Skeletal muscle tissue (tissue), 4 donors: ENCODE measurements around the gene MOG. TPM values are rescaled to one million over a fixed set of nuclear protein-coding genes. Genes with fewer than 3 reads are reported as not detected.

Experiments used
- H3K27ac ChIP-seq: one replicate; pipeline ENCODE4 v1.7.0; 2013; ENCODE audit warnings: mild to moderate bottlenecking, low read depth, low read length, inconsistent platforms
- H3K27me3 ChIP-seq, 3 donors: one replicate each; pipeline ENCODE4 v1.7.0; 2013; ENCODE audit warnings: low read length in 3 of 3; ENCODE audit not compliant: control insufficient read depth in 3 of 3, insufficient read depth in 3 of 3
- H3K36me3 ChIP-seq, 3 donors: one replicate each; pipeline ENCODE4 v1.7.0; 2013; ENCODE audit warnings: low read length in 3 of 3; ENCODE audit not compliant: control insufficient read depth in 3 of 3, insufficient read depth in 3 of 3
- H3K4me1 ChIP-seq, 3 donors: one replicate each; pipeline ENCODE4 v1.7.0; 2013; ENCODE audit warnings: low read length in 3 of 3, mild to moderate bottlenecking in 3 of 3; ENCODE audit not compliant: control insufficient read depth in 3 of 3, insufficient read depth in 3 of 3
- H3K4me3 ChIP-seq, 3 donors: one replicate each; pipeline ENCODE4 v1.7.0; 2013; ENCODE audit warnings: low read length in 3 of 3
- H3K9ac ChIP-seq, 3 donors: one replicate each; pipeline ENCODE4 v1.7.0; 2013; ENCODE audit warnings: low read length in 3 of 3, mild to moderate bottlenecking in 3 of 3, moderate library complexity in 2 of 3, low read depth in 1 of 3
- H3K9me3 ChIP-seq, 3 donors: one replicate each; pipeline ENCODE4 v1.7.0; 2013; ENCODE audit warnings: low read length in 3 of 3; ENCODE audit not compliant: control insufficient read depth in 3 of 3
- total RNA-seq: library from RNA; depleted of rRNA; stranded (reverse); fragments of >200 nt; gene quantifications from one replicate; pipeline ENCODE4 v1.2.3, GENCODE V29; 2014
- donor health status: Osteomylitis.

The MOG gene
- total RNA-seq: not detected

- H3K9ac ChIP-seq: no peak within 1 kb of the TSS
- H3K36me3 ChIP-seq: no peaks in the 10 kb centered on the region
- no peak within 1 kb of the TSS for H3K27ac ChIP-seq
Measured at GRCh38 chr6:29656798-29657197, at the start of gene MOG. Gene MOG (plus strand): TSS chr6:29657092. CDS start chr6:29657210, 118 bp downstream.

GRCh38 chr6:29608131-29608530, 48.8 kb upstream of the MOG start:
- Histone ChIP-seq H3K9me3 (no peaks in the 10 kb centered on the region), H3K36me3 (peaks cover 4 to 29% (median 9%) of the 10 kb centered on the region in 3 donors), H3K27me3 (peaks cover 0 to 4% (median 0%) of the 10 kb centered on the region in 3 donors), H3K27ac (no peak overlapping the region), H3K4me3 (no peak overlapping the region), H3K4me1 (no peaks in the 10 kb centered on the region), H3K9ac (no peak overlapping the region)

More at GRCh38 chr6:29656798-29657197, at the start of gene MOG:
- no peaks in the 10 kb centered on the region for H3K4me1 ChIP-seq
- peaks cover 2 to 9% (median 3%) of the 10 kb centered on the region in 3 donors for H3K27me3 ChIP-seq
- no peaks in the 10 kb centered on the region for H3K9me3 ChIP-seq
- no peak within 1 kb of the TSS for H3K4me3 ChIP-seq

- Histone ChIP-seq H3K36me3 (peaks cover 5 to 23% (median 6%) of the 10 kb centered on the region in 3 donors), H3K4me3 (no peak overlapping the region), H3K27me3 (no peaks in the 10 kb centered on the region), H3K9ac (no peak overlapping the region), H3K27ac (no peak overlapping the region), H3K9me3 (no peaks in the 10 kb centered on the region), H3K4me1 (no peaks in the 10 kb centered on the region)
Measured at GRCh38 chr6:29610540-29610939, 46.4 kb upstream of the MOG start.

DNA sequence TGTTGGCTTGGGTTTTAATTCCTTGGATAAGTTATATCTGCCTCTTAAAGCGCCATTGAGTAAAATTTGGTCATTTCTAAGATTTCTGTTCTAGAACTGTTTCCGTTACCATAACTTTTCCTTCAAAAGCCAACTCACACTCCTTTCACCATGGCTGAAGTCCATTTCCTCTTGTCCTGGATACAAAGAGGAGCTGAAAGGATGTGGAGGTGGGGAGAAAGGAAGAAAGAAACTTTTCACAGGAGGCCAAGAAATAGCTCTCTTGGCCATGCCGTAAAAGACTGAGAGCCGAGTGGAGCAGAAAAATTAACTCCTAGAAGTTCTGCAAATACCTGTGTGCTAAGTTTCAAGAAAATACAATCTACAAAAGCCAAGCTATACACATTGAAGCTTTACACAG, 45.5 kb upstream of the MOG start:
- H3K4me3 ChIP-seq: no peak overlapping the region
- no peak overlapping the region for H3K27ac ChIP-seq
- no peak overlapping the region for H3K9ac ChIP-seq
- peaks cover 3 to 19% (median 6%) of the 10 kb centered on the region in 3 donors for H3K36me3 ChIP-seq
- H3K4me1 ChIP-seq: no peaks in the 10 kb centered on the region
- no peaks in the 10 kb centered on the region for H3K9me3 ChIP-seq
- H3K27me3 ChIP-seq: no peaks in the 10 kb centered on the region

DNA sequence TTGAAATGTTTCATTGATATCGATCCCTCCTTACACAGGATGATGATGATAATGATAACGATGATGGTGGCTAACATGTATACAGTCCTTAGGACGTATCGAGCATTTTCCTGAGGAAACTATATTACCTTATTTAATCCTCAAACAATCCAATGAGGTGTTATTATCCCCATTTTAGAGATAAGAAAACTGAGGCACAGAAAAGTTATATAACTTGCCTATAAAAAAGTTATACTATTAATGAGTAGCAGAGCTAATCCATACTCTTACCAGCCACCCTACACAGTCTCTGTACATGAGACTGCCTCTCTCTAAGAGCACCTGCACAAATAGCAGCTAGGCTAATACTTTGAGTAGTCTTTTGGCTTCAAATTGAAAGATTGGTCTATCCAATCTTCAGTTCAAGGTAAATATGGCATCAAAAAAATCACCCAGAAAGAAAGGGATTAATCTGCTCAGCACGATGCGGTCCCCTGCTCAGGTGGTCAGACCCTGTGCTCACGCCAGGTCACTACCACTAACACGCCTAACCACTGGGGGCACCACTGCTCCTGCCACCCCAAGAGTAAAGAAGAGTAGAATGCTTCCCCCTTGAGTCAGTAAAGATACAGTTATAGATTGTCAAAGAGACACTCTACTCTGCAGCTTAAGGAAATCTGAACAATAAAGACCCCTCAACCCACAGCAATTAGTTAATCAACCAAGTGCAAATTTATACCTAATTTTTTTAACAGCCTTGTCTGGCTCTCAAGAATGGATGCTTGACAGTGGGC, 38.9 kb upstream of the MOG start:
- peaks cover 0 to 12% (median 2%) of the 10 kb centered on the region in 3 donors for H3K36me3 ChIP-seq
- H3K9ac ChIP-seq: no peak overlapping the region
- H3K27me3 ChIP-seq: no peaks in the 10 kb centered on the region
- H3K4me1 ChIP-seq: no peaks in the 10 kb centered on the region
- H3K4me3 ChIP-seq: no peak overlapping the region
- no peaks in the 10 kb centered on the region for H3K9me3 ChIP-seq
- no peak overlapping the region for H3K27ac ChIP-seq

DNA sequence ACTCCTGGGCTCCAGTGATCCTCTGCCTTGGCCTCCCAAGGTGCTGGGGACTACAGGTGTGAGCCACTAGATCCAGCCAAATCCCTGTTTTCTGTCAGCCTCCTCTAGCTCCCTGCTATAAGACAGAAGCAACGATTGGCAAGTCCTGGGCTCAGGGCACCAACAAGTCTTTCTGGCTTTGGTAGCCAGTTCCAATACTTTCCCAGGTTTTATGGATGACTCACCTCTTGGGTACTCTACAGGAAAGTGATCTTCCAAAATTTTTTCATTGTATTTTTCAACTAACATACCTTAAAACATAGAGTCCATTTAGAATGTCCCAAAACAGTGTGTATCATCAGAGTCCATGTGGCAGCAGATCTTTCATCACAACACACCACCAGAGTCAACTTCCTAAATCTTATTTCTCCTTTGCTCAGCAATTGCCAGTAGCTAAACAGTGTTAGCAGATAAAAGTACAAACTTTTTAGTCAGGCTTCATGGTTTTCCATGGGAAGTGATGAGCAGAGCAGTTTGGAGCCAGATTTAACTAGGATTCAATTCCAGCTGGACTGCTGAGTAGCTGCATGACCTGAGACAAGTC, 37.2 kb upstream of the MOG start:
- H3K36me3 ChIP-seq: peaks cover 0 to 8% (median 2%) of the 10 kb centered on the region in 3 donors
- peaks cover 0 to 8% (median 7%) of the 10 kb centered on the region in 3 donors for H3K27me3 ChIP-seq
- H3K4me3 ChIP-seq: no peak overlapping the region
- no peak overlapping the region for H3K27ac ChIP-seq
- H3K9me3 ChIP-seq: no peaks in the 10 kb centered on the region
- H3K9ac ChIP-seq: no peak overlapping the region
- H3K4me1 ChIP-seq: no peaks in the 10 kb centered on the region

GRCh38 chr6:29620630-29621029, 36.3 kb upstream of the MOG start:
- no peaks in the 10 kb centered on the region for H3K4me1 ChIP-seq
- no peaks in the 10 kb centered on the region for H3K9me3 ChIP-seq
- H3K4me3 ChIP-seq: no peak overlapping the region
- peaks cover 0 to 8% (median 2%) of the 10 kb centered on the region in 3 donors for H3K36me3 ChIP-seq
- H3K27ac ChIP-seq: no peak overlapping the region
- H3K9ac ChIP-seq: no peak overlapping the region
- peaks cover 3 to 16% (median 9%) of the 10 kb centered on the region in 3 donors for H3K27me3 ChIP-seq

- H3K27ac ChIP-seq: no peak overlapping the region
- peaks cover 16 to 34% (median 26%) of the 10 kb centered on the region in 3 donors for H3K27me3 ChIP-seq
- H3K4me1 ChIP-seq: peaks cover 8 to 10% (median 10%) of the 10 kb centered on the region in 3 donors
- H3K4me3 ChIP-seq: no peak overlapping the region
- no peak overlapping the region for H3K9ac ChIP-seq
- H3K9me3 ChIP-seq: no peaks in the 10 kb centered on the region
- peaks cover 0 to 2% (median 2%) of the 10 kb centered on the region in 3 donors for H3K36me3 ChIP-seq
Measured at GRCh38 chr6:29624520-29624961, 32.4 kb upstream of the MOG start.

GRCh38 chr6:29625337-29625930, 31.5 kb upstream of the MOG start:
- Histone ChIP-seq H3K27me3 (peaks cover 21 to 39% (median 28%) of the 10 kb centered on the region in 3 donors), H3K36me3 (peaks cover 0 to 2% (median 2%) of the 10 kb centered on the region in 3 donors), H3K4me3 (no peak overlapping the region), H3K9ac (no peak overlapping the region), H3K27ac (no peak overlapping the region), H3K4me1 (peaks cover 8 to 10% (median 10%) of the 10 kb centered on the region in 3 donors), H3K9me3 (no peaks in the 10 kb centered on the region)
